Right hindlimb (tissue), 1 donor: ENCODE measurements around the gene TCF7L1.
"Not testable (repeated sequence)": the region's sequence is repeated elsewhere in the genome, so short reads cannot be mapped to it uniquely, and the experiment has no call there.

Experiments
- DNase-seq: peaks from one replicate; pipeline ENCODE4 v3.0.0-alpha.2; 2018

TCF7L1 gene

DNA sequence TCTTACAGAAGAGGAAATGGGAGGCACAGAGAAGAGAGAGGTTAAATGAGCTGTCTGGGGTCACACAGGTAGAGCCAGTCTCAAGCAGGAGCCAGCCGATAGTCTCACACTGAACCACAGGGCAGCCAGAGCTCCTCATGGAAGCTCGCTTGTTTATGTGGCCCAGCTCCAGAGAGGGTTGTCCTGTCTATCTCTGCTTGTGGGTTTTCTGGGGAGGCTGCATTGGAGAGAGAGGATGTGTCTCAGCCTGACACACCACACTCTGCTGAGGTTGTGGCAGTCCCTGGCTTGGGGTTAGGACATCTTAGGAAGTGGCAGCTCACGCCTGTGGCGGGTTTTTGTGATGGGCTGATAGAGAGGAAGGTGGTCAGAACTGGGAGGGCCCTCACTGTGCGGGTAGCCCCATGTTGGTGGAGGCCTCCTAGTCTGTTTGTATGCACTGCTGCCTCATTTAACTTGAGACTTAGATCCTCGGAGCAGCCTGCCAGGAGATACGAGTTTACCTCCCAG, 52.3 kb downstream of the TCF7L1 start:
- DNase-seq, result no peak

DNA sequence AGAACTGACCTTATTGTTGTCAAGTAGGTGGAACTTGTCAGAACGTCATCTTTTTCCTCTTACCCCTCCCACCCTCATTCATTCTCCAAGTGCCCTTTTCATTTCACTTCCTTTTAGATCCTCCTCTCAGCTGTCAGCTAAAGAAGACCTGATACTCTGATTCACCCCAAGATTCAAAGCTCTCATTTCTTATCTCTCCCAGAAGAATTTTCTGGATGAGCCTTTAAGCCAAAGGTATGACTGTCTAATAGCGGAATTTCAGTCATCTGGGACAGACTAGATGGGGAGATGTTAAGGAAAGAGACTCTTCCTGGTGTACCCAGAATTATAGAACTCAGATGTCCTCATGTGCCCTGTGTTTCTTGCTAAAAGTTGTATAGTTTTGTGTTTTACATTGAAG, 53.9 kb downstream of the TCF7L1 start:
- no peak for DNase-seq

DNA sequence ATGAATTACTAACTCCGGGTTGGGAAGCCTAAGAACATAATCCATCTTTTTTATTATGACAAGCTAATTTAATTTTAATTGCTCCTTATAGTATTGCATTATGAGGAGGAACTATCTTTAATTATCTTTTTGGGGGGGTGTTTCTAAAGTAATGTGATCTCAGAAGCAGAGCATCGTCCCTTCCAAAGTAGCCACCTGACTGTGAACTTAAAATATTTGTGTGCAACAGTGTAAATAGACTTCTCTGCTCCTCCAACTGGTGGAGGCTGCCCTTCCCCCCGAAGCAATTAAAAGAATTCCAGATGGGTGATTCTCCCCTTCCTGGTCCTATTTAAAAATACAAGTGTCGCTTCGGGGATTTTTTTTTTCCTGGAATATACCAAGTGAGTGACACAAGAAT, 55.7 kb downstream of the TCF7L1 start:
- no peak for DNase-seq

DNA sequence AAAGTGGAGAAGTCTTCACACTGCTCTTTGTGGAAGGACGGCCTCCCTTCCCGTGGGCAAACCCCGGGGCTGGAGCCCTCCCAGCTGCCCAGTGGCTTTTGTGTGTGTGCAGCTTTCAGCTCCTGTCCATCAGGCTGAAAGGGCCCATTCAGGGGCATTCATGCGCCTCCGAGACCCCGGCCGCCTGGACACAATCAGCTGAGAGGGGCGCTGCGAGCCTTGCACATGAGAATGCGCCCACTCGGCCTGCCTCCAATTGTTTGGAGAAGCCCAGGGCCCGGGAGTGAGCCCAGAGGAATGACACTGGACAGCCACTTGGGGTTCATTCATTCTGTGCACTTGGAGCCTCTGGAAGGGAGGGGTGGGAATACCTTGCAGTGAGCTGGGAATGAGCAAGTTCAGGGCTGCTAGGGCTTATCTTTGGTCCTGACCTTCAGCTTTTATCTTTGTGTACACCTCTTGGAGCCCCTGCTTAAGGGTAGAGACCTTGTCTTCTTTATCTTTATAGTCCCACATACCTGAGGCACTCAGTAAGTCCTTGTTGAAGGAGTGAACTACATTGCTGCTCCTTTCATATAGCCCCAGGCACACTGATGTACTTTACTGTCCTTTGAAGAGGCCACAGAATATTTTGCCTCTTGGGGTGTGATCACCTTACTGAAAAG, 56.5 kb downstream of the TCF7L1 start:
- no peak for DNase-seq

DNA sequence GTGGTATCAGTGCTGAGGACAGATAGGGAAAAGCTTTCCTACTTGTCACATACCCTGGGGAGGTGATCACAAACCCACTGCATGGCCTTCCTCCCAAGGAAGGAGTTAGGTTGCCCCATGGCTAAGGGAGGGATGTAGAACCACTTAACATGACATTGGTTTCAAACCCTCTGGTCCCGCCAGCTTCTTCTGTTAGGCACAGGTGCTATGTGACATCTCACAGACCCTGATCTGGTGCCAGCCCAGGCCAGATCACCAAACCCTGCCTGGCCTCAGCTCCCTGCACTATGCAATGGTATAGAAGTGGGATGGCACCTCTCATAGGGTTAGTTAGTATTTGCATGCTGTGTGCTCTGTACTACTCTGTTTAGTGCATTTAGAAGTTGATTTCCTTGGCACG, 58.0 kb downstream of the TCF7L1 start:
- DNase-seq, result no peak

DNA sequence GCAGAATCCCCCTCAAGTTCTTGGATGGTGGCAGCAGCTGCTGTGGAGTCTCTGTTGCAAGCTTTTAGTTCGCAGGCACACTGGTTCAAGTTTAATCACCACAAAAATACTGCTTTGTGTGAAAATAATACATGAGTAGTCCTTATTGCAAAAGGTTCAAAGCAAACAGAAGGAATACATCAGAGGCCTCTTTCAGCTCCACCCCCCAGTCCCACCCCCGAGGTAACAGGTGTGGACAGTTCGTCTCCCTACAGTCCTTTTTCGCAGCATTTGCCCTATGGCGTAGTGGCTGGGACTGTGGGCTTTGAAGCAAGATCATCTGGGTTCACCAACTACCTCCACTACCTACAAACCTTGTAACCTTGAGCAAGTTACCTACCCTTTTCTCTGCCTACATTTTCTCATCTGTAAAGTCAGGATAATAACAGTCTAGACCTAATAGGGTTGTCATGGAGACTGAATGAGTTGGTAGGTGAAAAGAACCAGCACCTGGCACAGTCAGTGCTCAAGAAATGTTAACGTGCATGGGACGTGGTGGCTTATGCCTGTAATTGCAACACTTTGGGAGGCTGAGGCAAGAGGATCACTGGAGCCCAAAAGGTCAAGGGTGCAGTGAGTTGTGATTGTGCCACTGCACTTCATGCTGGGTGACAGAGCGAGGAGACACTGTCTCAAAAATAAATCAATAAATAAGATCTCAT, 61.7 kb downstream of the TCF7L1 start:
- no peak for DNase-seq

DNA sequence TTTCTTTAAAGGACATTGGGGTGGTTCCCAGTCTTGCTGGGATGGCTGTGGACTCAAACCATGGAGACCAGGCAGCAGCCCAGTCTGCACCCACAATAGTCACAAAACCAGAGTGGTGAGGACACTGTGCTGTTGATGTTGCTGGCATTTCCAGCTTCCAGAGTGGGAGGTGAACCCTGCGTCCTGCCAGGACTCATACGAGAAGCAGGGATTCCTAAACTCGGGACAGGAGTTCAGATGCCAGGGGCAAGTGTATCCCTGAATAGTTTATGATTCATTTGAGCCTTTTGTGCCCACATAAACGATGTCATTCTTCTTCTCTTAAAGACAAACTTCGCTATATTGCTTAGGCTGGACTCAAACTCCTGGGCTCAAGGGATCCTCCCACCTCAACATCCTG, 62.8 kb downstream of the TCF7L1 start:
- no peak for DNase-seq

DNA sequence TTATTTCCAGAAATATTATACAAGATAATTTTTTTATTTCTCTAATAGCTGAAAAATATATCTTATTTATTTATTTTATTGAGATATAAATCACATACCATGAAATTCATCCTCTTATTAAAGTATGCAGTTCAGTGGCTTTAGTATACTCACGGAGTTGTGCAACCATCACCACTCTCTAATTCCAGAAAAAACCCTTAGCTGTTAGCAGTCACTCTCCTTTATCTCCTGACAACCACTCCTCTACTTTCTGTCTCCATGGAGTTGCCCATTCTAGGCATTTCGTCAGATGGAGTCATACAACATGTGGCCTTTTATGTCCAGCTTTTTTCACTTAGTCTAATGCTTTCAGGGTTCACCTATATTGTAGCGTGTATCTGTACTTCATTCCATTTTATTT, 66.5 kb downstream of the TCF7L1 start:
- DNase-seq, result no peak

DNA sequence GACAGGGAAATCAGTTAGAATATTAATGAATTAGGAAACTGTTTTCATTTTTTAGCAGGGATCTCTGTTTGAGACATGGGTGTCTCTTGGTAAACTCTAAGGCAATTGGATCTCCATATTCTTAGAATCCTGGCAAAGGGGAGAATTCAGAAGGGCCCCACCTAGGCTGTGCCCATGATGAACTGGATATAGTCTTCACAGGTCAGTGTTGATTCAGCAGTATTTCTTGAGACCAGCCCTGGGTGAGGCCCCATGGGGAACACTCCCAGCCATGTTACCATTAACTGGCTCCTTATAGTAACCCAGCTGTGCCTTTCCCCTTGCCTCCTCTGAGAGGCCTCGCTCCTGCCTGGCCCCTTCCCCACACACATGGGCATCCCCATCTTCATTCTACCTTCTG, 76.7 kb downstream of the TCF7L1 start:
- no peak for DNase-seq

DNA sequence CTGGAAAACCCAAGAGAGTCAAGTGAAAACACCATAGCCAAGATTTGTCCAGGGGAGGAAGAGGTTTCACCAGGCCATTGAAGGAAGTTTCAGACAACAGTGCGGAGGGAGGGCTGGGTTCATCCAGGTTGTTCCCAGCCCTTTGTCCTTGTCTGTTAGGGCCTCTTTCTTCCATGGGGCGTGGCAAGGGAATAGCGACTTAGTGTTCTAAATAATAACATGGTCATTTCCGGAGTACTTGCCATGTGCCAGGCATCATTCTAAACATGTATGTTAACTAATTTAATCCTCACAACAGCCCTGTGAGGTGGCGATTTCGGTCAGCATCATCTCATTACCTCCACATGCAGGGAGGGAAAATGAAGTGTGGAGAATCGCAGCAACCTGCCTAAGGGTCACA, 77.3 kb downstream of the TCF7L1 start:
- DNase-seq, result no peak

DNA sequence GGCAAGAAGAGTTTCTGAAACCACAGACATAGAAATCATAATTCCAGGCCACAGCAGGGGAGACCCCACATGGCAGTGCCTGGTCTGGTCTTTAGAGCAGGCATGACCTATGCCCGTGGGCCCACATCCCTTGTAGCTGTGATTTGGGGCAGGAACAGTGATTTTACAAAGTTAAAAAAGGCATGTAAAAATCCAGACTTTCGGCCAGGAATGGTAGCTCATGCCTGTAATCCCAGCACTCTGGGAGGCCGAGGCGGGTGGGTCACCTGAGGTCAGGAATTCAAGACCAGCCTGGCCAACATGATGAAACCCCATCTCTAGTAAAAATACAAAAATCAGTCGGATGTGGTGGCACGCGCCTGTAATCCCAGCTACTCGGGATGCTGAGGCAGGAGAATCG, 78.4 kb downstream of the TCF7L1 start:
- DNase-seq, result not testable (repeated sequence)

DNA sequence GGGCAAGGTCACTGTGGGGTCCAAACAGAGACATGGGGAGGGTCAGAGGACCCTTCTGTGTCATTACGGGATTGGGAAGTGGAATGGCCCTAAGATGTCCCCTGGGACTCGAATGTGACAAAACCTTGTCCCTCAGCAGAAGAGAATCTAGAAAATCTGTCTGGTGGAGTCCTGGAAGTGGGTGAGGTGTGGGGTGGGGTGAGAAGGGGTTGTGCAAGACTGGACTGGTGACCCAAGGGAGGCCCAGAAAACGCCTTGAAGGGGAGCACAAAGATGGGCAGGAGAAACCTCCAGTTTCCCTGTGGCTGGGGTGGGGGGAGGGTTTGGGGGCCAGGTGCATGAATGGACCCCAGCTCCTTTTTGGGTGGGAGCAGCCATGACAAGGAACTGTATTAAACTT, 79.6 kb downstream of the TCF7L1 start:
- no peak for DNase-seq

DNA sequence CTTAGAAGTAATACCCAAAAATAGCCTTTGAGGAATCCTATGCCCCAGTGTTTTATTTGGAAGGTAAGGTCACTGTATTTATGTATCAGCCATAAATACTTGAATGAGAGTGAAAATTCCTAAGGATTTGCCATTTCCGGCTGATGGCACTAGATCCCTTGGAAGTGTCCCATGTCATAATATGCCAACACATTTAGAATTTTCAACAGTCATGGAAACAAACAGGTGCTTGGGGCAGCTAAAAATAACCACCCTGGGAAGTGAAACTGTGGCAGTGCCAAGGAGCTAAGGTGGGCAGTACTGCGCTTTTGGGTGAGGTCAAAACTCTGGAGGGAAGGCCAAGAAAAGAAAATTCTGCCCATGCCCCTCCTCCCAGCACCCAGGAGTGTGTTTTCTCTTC, 80.2 kb downstream of the TCF7L1 start:
- DNase-seq, result no peak

DNA sequence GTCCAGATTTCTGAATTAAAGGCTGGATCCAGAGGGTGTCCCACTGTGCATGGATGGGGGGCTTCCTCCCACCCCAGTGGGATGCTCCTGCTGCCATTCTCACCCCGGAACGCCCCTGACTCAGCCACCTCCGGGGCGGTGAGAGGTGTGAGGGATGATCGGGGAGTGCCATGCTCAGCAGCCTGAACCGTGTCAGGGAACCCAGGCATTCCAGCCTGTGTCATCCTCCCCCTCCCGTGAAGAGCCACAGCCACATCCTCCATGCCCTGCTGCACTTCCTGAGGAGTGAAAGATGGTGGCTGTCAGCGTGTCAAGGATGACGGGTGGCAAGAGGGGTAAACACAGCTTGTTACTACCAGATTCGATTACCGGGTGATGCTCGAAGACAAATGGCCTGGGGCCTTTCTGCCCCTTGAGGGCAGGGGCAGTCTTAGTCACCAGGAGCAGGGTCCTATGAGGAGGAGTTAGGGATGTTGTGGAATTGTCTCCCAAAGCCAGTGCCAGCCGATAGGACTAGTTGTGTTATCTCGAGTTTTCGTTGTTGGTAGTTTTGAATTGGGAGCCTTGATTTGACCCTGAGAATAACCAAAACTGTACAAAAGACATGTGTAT, 80.8 kb downstream of the TCF7L1 start:
- DNase-seq, result no peak

DNA sequence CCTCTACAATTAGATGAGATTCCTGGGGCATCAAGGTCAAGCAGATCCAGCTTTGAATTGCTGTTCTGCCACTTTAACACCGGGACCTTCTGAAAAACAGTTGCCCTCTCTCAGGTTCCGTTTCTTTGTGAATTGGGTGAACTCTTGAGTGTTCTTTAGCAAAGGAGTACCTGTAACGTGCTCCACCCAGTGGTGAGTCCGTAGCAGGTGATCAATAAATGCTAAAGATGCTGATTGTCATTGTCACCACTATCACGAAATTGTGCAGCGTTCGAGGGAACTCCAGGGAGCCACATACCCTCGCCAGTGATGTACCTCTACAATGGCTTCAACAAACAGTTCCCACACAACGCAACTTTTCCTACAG, 81.9 kb downstream of the TCF7L1 start:
- no peak for DNase-seq

DNA sequence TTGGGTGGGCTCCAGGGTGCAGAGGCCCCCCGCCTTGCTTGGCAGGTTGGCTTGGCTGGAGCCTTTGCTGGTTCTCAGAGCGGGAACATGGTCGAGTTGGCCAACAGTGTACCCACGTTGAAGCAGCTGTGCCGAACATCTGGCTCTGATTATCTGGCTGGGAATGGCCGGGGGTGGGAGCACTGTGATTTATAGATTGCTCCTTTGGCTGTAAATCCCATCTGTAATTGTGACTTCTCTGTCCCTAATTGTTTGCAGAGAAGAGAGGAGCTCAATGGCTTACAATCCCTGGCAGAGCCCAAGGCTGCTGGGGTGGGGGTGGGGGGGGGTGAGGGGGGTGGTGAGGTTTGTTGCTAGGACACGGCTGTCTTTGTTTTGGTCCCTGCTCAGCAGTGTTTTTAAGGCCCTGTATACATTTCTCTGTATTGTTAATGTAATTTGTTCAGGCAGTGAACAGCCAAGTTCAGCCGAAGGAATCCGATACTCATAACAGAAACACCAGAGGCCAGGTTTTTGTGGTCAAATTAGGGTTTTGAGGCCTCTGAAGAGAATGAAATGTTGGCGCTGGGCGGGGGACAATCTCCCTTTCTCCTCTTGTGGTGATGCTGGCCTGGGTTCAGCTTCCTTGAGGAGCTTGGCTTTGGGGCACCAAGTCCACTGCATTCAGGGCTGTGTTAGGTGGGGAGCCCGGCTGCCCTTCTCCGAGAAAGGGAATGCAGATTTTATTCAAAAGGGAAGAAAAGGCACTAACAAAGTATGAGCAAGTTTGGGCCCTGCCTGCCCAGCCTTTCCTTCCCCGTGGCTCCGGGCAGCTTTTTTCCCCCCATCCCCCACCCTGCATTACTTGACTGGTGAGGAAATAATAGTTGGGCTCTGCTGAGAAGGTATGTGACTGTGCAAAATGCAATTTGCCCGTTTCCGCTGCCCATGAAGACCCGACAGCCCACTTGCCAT, 82.5 kb downstream of the TCF7L1 start:
- peak; percentile 94 for DNase-seq

DNA sequence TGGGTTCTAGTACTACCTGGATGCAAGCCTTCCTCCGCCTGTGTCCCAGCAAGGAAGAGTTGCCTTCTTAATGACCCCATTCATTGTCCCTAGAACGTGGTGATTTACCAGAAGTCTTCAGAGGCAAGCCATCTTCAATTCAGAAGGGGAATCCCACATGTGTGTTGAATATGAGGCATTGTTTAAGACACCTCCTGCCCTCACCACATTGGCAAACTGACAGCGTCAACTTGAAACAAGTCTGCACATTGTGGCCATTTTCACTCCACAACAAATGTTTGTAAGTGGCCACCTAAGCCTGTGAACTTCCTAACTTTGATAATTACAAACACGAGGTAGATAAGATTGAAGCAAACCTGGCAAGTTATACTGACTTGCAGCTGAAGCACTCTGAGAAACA, 83.7 kb downstream of the TCF7L1 start:
- DNase-seq, result no peak

DNA sequence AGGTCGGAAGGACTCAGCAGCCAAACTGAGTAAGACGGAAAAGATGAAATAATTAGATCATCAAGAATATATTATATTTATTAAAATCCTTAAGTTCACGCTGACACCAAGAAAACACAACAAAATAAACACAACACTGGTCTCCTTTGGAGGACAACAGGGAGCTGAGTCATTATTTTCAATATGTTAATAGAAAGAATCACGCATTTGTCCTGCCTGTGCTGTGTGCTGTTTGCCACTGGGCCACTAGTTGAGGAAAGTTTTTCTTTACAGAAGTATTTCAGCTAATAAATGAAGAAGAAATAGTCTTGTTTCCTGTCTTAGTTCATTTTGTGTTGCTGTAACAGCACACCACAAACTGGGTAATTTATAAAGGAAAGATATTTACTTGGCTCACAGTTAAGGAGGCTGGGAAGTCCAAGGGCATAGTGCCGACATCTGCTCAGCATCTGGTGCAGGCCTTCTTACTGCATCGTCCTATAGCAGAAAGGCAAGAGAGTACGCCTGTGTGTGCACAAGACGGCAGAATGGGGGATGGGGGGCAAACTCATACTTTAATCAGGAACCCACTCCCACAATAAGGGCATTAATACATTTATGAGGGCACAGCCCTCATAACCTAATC, 88.0 kb downstream of the TCF7L1 start:
- peak; percentile 82 for DNase-seq

DNA sequence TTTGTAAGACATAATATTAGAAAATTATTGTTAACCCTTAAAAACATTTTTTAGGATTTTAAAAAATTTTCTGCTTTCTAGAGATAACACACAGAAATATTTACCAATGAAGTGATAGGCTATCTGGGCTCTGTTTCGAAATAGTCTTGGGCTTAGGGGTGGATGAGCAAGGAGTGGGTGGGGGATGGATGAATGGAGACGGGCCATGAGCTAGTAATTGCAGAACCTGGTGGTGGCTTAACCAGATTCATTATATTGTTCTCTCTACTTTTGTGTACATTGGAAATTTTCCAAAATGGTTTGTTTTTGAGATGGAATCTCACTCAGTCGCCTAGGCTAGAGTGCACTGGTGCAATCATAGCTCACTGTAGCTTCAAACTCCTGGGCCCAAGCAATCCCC, 89.6 kb downstream of the TCF7L1 start:
- no peak for DNase-seq

DNA sequence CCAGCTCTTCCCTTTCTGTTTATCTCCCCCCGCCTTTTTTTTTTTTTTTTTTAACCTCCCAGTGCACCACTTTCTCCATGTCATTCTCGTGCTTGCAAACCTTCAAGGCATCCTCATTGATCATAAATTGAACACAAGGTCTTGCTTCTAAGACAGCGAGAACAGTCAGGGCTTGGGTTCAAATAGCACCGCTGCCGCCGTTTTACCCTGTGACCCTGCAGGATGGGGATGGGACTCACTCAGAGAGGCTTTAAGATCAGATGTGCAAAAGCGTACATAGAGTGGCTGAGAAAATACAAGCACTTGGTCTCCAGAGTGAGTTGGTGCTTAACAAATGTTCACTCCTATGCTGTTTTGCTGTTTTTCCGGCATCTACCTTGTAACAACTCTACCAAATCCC, 93.6 kb downstream of the TCF7L1 start:
- DNase-seq, result no peak

DNA sequence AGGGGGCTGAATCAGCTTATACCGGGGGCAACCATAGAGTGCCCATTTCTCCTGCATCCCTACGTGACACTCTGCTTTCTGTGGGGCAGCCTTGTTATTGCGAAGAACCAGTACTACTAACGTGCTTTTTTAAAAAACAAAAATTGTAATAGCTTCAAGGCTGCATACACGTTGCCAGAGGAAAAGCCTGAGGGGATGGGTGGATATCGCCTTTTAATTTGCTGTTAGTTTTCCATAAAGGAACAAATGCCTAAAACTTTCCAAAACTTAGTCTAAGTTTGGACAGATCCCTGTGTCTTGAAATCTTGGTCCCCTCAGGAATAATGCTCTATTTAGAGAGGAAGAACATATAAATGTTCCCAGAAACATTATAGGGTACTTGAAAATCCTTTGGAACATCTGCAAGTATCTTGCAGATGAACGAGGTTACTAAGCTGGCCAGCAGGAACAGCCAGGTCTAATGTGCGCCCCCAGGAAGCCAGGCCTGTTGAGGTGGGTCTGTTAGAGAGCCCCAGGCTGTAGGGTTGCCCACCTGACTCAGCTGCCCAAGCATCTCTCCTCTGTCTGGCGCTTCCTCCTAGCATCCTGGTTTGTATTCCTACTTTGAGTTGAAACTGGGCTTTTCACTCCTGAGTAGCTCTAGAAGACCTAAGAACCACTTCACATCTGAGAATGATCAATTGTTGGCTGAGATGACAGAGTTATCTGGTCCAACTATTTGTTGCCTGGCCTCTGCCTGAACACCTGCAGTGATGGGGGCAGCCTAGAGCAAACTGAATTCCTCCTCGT, 97.7 kb downstream of the TCF7L1 start:
- peak; percentile 71 for DNase-seq

DNA sequence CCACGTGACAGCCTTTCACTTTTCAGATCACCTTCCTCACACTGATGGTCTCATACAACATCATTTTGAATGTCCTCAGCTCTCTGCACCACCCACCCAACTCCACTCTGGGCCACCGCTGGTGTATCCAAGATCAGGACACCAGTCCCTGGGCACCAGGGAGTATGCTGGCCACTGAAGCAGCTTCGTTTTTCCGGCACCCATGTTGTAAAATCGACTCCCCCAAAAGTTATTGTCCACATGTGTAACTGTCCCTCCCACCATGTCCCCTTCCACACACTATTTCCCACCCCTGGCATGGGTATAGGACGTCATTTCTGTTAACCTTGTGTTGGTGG, 98.2 kb downstream of the TCF7L1 start:
- no peak for DNase-seq
